Measurements from ENCODE around the gene LTBR. TPM values are rescaled to one million over a fixed set of nuclear protein-coding genes. Genes with fewer than 3 reads are reported as not detected.
A peak's percentile ranks its signal among the peaks of the same experiment; 100 is the strongest.

LTBR gene
- total and polyA plus RNA-seq, 10 of the 15 experiments (the other 5 are each of a cell fraction or from before 2014, with no cell fraction given) = 0.24 to 0.44 TPM; not detected in 8

GRCh38 chr12:6425590-6426531 lies 41.9 kb downstream of the LTBR start (continued):
- TF ChIP-seq EZH2 (IDR thresholded peaks at IDR 0.05; ENCODE audit: borderline replicate concordance, control insufficient read depth, low read depth, low read length) (no peak), CHD2 (IDR thresholded peaks at IDR 0.05; ENCODE audit: borderline replicate concordance, low read depth, low read length) (no peak), RBBP5 (conservative IDR thresholded peaks at IDR 0.05) (no peak), CBX3 (IDR thresholded peaks at IDR 0.05; ENCODE audit: borderline replicate concordance, low read depth) (no peak), PML (IDR thresholded peaks at IDR 0.05; ENCODE audit: low read length) (no peak), ZNF207 (IDR thresholded peaks at IDR 0.05; ENCODE audit: borderline replicate concordance) (no peak), FOS (IDR thresholded peaks at IDR 0.05; ENCODE audit: borderline replicate concordance, extremely low read depth, insufficient read length) (no peak), FOXK2 (IDR thresholded peaks at IDR 0.05) (no peak), RFX5 (IDR thresholded peaks at IDR 0.05; ENCODE audit: low read depth, low read length) (no peak), SMAD5 (IDR thresholded peaks at IDR 0.05; ENCODE audit: low read depth) (0 out of 2 replicates have a peak, but pooled peaks have one; percentile 2), ATF2 (IDR thresholded peaks at IDR 0.05; ENCODE audit: low read length) (no peak), TCF7 (IDR thresholded peaks at IDR 0.05; ENCODE audit: borderline replicate concordance) (no peak), SIN3A (IDR thresholded peaks at IDR 0.05; ENCODE audit: low read depth, low read length) (no peak)
- TF ChIP-seq, protein P1, sequence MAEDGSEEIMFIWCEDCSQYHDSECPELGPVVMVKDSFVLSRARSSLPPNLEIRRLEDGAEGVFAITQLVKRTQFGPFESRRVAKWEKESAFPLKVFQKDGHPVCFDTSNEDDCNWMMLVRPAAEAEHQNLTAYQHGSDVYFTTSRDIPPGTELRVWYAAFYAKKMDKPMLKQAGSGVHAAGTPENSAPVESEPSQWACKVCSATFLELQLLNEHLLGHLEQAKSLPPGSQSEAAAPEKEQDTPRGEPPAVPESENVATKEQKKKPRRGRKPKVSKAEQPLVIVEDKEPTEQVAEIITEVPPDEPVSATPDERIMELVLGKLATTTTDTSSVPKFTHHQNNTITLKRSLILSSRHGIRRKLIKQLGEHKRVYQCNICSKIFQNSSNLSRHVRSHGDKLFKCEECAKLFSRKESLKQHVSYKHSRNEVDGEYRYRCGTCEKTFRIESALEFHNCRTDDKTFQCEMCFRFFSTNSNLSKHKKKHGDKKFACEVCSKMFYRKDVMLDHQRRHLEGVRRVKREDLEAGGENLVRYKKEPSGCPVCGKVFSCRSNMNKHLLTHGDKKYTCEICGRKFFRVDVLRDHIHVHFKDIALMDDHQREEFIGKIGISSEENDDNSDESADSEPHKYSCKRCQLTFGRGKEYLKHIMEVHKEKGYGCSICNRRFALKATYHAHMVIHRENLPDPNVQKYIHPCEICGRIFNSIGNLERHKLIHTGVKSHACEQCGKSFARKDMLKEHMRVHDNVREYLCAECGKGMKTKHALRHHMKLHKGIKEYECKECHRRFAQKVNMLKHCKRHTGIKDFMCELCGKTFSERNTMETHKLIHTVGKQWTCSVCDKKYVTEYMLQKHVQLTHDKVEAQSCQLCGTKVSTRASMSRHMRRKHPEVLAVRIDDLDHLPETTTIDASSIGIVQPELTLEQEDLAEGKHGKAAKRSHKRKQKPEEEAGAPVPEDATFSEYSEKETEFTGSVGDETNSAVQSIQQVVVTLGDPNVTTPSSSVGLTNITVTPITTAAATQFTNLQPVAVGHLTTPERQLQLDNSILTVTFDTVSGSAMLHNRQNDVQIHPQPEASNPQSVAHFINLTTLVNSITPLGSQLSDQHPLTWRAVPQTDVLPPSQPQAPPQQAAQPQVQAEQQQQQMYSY (CRISPR knock-in tag; IDR thresholded peaks at IDR 0.05) = no peak
- TF ChIP-seq, protein P2, sequence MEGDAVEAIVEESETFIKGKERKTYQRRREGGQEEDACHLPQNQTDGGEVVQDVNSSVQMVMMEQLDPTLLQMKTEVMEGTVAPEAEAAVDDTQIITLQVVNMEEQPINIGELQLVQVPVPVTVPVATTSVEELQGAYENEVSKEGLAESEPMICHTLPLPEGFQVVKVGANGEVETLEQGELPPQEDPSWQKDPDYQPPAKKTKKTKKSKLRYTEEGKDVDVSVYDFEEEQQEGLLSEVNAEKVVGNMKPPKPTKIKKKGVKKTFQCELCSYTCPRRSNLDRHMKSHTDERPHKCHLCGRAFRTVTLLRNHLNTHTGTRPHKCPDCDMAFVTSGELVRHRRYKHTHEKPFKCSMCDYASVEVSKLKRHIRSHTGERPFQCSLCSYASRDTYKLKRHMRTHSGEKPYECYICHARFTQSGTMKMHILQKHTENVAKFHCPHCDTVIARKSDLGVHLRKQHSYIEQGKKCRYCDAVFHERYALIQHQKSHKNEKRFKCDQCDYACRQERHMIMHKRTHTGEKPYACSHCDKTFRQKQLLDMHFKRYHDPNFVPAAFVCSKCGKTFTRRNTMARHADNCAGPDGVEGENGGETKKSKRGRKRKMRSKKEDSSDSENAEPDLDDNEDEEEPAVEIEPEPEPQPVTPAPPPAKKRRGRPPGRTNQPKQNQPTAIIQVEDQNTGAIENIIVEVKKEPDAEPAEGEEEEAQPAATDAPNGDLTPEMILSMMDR (IDR thresholded peaks at IDR 0.05 in 2 of 3, conservative IDR thresholded peaks at IDR 0.05 in 1 of 3; ENCODE audit: control insufficient read depth in 2 of 3, extremely low read depth in 1 of 3, insufficient read depth in 1 of 3, low read depth in 3 of 3, low read length in 3 of 3) = no peak
- TF ChIP-seq, protein P3, sequence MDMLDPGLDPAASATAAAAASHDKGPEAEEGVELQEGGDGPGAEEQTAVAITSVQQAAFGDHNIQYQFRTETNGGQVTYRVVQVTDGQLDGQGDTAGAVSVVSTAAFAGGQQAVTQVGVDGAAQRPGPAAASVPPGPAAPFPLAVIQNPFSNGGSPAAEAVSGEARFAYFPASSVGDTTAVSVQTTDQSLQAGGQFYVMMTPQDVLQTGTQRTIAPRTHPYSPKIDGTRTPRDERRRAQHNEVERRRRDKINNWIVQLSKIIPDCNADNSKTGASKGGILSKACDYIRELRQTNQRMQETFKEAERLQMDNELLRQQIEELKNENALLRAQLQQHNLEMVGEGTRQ (IDR thresholded peaks at IDR 0.05; ENCODE audit: borderline replicate concordance, low read depth, low read length) = no peak; the same call in 1 of the 2 replicates
- TF ChIP-seq, protein P4, sequence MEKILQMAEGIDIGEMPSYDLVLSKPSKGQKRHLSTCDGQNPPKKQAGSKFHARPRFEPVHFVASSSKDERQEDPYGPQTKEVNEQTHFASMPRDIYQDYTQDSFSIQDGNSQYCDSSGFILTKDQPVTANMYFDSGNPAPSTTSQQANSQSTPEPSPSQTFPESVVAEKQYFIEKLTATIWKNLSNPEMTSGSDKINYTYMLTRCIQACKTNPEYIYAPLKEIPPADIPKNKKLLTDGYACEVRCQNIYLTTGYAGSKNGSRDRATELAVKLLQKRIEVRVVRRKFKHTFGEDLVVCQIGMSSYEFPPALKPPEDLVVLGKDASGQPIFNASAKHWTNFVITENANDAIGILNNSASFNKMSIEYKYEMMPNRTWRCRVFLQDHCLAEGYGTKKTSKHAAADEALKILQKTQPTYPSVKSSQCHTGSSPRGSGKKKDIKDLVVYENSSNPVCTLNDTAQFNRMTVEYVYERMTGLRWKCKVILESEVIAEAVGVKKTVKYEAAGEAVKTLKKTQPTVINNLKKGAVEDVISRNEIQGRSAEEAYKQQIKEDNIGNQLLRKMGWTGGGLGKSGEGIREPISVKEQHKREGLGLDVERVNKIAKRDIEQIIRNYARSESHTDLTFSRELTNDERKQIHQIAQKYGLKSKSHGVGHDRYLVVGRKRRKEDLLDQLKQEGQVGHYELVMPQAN (conservative IDR thresholded peaks at IDR 0.05) = no peak

Data from GM12878 (cell line).